Stimulated activated CD4-positive, alpha-beta T cell treated with anti-CD3 and anti-CD28 coated beads, TNF-alpha, amount 100 ng/mL, for 1 hour (primary cell): ENCODE measurements around the gene ZC3H12A.

ENCODE experiments used
- DNase-seq, 3 donors: peaks; one replicate each; pipeline ENCODE4 v3.0.0-alpha.2; 2020; ENCODE audit warnings: low read depth in 3 of 3, low spot score in 1 of 3

ZC3H12A gene

GRCh38 chr1:37453647-37454046 lies 20.7 kb upstream of the ZC3H12A start:
- no peak for DNase-seq

- no peak for DNase-seq
These were observed 18.9 kb upstream of the ZC3H12A start for GRCh38 chr1:37455516-37455915.

- DNase-seq = no peak
These were observed 17.8 kb upstream of the ZC3H12A start for GRCh38 chr1:37456614-37457013.

GRCh38 chr1:37458551-37458950 lies 15.8 kb upstream of the ZC3H12A start:
- no peak for DNase-seq

GRCh38 chr1:37461698-37462436 lies 12.5 kb upstream of the ZC3H12A start:
- DNase-seq = no peak

GRCh38 chr1:37464443-37464842 lies 9.9 kb upstream of the ZC3H12A start:
- DNase-seq = no peak

- no peak for DNase-seq
These were observed 8.5 kb upstream of the ZC3H12A start for GRCh38 chr1:37465593-37466517.

- DNase-seq = no peak
These were observed 6.3 kb upstream of the ZC3H12A start for GRCh38 chr1:37468037-37468436.

- DNase-seq = no peak
These were observed 5.0 kb upstream of the ZC3H12A start for GRCh38 chr1:37469386-37469785.

- DNase-seq = no peak
These were observed 2.8 kb upstream of the ZC3H12A start for GRCh38 chr1:37471345-37472231.

GRCh38 chr1:37472281-37472680 lies 2.1 kb upstream of the ZC3H12A start:
- DNase-seq = no peak

GRCh38 chr1:37472994-37473393 lies 1.4 kb upstream of the ZC3H12A start:
- no peak for DNase-seq

- no peak for DNase-seq
These were observed 842 bp upstream of the ZC3H12A start for GRCh38 chr1:37473431-37474045.

GRCh38 chr1:37474697-37475379 lies 458 bp downstream of the ZC3H12A start:
- DNase-seq = no peak

GRCh38 chr1:37475380-37476086 lies 1.2 kb downstream of the ZC3H12A start:
- no peak for DNase-seq

- DNase-seq = no peak
These were observed 1.7 kb downstream of the ZC3H12A start for GRCh38 chr1:37476087-37476452.

- no peak for DNase-seq
These were observed 2.2 kb downstream of the ZC3H12A start for GRCh38 chr1:37476460-37477197.

GRCh38 chr1:37477198-37477931 lies 3.0 kb downstream of the ZC3H12A start:
- DNase-seq = peak; percentile 73 to 77 (median 76)
